HG03095 (cell line): ENCODE measurements around the gene LHX1.

Source experiments
- ATAC-seq: cut with Tn5 transposase; IDR thresholded peaks from one replicate; pipeline ENCODE4 v1.9.1; 2021; ENCODE audit warnings: moderate library complexity; ENCODE audit not compliant: unreplicated experiment

LHX1 gene

GRCh38 chr17:36937001-36937958 is at the start of gene LHX1:
TSS of gene LHX1 (plus strand) at chr17:36937475. CDS start at chr17:36938198, 723 bp downstream.
- no peak for ATAC-seq

GRCh38 chr17:36888236-36888951 is 48.9 kb upstream of the LHX1 start:
- no peak for ATAC-seq

- no peak for ATAC-seq
Measured at GRCh38 chr17:36889770-36890349, 47.4 kb upstream of the LHX1 start.

- ATAC-seq = no peak
Measured at GRCh38 chr17:36890398-36891168, 46.7 kb upstream of the LHX1 start.

DNA sequence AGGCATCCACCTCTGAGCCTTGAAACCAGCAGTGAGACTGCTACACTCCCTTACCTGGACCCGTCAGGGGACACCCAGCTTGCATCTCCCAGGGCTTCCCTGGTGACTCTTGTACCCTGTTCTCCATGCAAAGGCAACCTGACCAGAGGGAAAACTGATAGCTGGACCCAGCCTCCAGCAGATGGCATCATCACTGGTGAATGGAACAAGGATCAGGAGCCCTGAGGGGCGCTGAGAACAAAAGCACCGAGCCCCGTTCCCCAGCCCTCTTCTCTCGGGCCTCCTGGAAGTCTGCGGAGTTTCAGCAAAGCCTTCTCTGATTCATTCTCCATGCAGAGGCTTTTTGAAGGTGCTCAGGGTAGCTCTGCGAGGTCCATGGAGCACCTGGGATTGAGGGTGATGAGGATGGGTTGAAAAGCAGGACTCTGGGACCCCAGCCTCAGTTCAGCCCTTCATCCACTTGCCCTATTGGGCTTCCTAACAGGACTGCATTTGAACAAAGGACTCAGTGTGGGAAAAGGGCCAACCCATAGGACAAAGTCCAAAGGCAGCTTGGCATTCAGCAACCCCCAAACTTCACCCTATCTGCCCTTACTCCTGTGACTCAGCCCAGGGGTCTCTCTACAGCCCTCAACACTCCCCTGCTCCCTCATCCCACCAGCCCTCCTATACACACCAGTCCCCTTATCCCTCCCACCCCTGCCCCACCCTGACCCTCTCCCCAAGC is 45.0 kb upstream of the LHX1 start:
- ATAC-seq = no peak

DNA sequence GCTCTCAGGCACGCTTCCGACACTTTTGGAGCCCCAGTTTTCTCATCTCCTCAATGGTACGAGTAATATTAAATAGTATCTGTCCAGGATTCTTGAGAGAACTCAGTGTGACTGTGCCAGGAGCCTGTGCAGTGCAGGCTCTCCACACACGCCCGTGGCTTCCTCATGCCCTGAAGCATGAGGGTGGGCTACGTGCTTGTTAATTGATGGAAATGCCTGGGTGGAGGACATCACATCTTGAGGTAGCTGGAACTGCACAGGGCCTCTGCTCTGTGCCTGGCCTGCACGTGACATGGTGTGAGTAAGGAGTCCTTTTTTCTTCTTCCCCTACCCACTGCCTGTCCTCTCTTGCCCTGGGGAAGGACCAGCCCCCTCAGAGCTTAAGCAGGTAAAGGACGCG is 43.1 kb upstream of the LHX1 start:
- ATAC-seq = no peak

- ATAC-seq = no peak
Measured at GRCh38 chr17:36894925-36895324, 42.4 kb upstream of the LHX1 start.

DNA sequence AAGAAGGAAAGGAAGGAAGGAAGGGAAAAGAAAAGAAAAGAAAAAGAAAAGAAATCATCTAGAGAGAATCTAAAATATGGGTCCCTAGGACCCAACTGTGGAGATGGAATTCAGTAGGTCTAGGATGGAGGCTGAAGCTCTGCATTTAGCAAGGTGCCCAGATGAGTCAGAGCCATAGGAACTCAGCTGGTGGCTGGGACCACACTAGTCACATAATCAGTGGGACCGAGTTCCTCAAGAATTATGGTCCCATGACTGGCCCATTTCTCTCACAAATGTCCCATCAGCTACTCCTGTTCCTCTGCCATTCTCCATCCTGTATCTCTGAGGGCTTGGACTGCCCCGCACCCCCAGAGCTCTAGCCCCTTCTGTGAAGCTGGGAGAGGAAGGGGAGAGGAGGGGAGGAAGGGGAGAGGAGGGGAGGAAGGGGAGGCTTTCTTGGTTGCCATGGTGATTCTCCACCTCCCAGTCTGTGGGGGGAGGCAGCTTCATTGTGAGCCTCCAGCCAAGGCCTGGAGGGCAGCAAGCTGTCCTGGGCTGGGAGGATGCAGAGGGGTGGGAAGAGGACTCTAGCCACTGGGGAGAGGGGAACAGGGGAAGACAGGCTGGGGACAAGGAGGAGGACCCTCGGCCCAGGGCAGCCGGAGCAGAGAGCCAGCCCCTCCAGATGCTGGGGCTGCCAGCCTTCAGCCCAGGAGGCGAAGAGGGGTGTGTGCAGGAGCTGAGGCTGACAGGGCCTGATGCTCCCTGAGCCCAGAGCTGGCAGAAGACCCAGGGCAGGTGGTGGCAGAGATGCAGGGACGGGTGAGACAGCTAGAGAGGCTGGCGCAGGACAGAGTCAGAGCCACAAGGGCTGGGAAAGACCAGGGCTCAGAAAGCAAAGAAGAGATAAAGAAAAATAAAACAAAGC is 37.8 kb upstream of the LHX1 start:
- ATAC-seq = no peak

DNA sequence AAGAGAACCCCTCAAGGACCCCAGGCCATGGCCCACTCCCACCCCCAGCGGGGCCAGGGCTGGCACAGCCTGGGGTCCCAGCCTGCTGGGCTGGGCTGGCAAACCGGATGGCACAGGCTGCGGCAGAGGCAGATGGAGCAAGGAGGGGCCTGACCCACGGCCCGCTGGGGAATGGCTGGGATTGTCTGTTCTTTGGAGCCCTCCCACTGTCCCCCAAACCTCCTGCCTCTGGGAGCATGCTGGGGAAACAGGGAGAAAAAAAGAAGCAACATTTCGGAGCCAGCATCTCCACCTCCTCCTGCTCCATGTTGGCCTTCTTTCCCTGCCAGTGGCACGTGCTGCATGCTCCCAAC is 37.1 kb upstream of the LHX1 start:
- ATAC-seq = no peak

- no peak for ATAC-seq
Measured at GRCh38 chr17:36901506-36901905, 35.8 kb upstream of the LHX1 start.

DNA sequence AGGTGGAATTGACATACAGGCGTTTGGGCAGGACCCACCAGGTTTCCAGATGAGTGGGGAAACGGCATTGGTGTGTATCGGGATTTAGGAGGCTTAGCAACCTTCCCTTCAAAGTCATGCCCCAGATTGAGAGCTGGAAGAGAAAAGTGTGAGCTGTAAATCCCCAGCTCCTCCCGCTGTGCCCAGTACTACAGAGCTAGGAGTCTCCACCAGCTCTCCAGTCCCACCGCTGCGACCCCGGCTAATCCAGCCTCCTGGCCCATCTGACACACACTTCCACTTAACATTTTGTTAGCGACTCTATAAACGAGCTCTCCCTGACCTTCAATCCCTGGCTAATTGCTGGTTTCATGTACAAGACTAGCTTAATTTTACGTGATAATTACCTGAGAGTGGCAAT is 29.9 kb upstream of the LHX1 start:
- ATAC-seq = no peak

DNA sequence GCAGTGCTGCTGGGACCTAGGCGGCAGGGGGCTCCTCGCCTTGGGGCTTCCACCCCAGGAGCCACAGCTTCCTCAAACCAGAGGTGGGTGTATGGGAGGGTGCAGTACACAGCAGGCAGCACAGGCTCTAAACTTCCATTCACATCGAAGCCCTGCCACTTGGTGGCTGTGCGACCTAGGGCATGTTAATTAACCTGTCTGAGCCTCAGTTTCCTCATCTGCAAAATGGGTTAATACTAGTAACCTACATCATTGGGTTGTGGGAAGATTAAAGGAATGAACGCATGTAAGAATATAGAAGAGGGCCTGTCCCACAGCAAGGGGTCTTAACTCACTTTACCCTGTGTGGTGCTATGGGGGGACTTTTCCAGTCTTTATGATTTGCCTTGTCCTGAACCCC is 26.8 kb upstream of the LHX1 start:
- no peak for ATAC-seq

GRCh38 chr17:36911001-36911400 is 26.3 kb upstream of the LHX1 start:
- ATAC-seq = no peak

DNA sequence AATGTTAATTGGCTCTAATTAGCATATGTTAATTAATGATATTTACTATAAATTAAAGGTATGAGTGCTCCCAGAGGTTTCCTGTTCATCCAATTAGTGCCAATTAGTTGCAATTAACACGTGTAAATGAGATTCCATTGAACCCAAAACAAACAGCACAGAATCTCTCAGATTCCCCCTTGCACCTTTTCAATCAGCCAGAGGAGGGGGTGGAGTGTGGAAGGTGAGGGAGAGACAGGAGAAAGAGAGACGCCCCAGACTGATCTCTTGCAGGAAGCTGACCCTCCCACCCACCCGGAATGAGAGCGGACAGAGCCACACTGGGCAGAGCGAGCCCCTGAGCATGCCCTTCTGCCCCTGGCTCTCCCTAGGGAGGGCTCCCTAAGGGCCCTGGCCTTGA is 24.1 kb upstream of the LHX1 start:
- no peak for ATAC-seq

GRCh38 chr17:36918211-36918691 is 19.0 kb upstream of the LHX1 start:
- no peak for ATAC-seq

- no peak for ATAC-seq
Measured at GRCh38 chr17:36919407-36919968, 17.8 kb upstream of the LHX1 start.

- ATAC-seq = no peak
Measured at GRCh38 chr17:36920032-36921005, 17.0 kb upstream of the LHX1 start.
